Measurements from ENCODE around the gene ZNF354B.

- TF ChIP-seq EZH2 (IDR thresholded peaks at IDR 0.05) (no peak), POLR2AphosphoS5 (IDR thresholded peaks at IDR 0.05; ENCODE audit: borderline replicate concordance, low read depth, low read length) (no peak)
Observed at GRCh38 chr5:178851951-178852350, 7.8 kb upstream of the ZNF354B start.
